Bronchial epithelial cell (primary cell): ENCODE results near the gene HIVEP3. TPM values are rescaled to one million over a fixed set of nuclear protein-coding genes. Genes with fewer than 3 reads are reported as not detected.

Experiments used
- DNase-seq: peaks from one replicate; pipeline ENCODE4 v3.0.0-alpha.2; 2010; ENCODE audit warnings: low read depth
- FAIRE-seq: peaks from 2 replicates; lab custom pipeline; 2011; peaks lifted over from hg19 to GRCh38; lab: Jason Lieb, UNC
- H3K27me3 ChIP-seq: 2 replicates; pipeline ENCODE4 v1.5.1; 2011; ENCODE audit warnings: low read length; ENCODE audit not compliant: control insufficient read depth, insufficient read depth
- H3K36me3 ChIP-seq: 2 replicates; pipeline ENCODE4 v1.5.1; 2011; ENCODE audit warnings: low read length; ENCODE audit not compliant: control insufficient read depth, insufficient read depth
- H3K4me3 ChIP-seq: 2 replicates; pipeline ENCODE4 v1.5.1; 2011; ENCODE audit warnings: mild to moderate bottlenecking, low read depth, low read length, control low read depth
- CTCF ChIP-seq: IDR thresholded peaks from 2 replicates; pipeline ENCODE4 v1.5.1; 2011; ENCODE audit warnings: mild to moderate bottlenecking, moderate library complexity, low read length, control low read depth, inconsistent platforms; ENCODE audit not compliant: insufficient read depth, severe bottlenecking
- total RNA-seq: library from RNA; depleted of rRNA; stranded (reverse); fragments of >200 nt; gene quantifications from 2 replicates; pipeline ENCODE4 v1.2.1, GENCODE V29; 2014

The HIVEP3 gene
- total RNA-seq, 1 donor from 2014 or later = under 0.01 TPM

GRCh38 chr1:41524676-41525675, 393.7 kb downstream of the HIVEP3 start:
- Histone ChIP-seq H3K27me3 (peaks cover 2% of the 10 kb centered on the region), H3K4me3 (no peak overlapping the region), H3K36me3 (no peaks in the 10 kb centered on the region)
- FAIRE-seq (no peak), DNase-seq (no peak)
- no peak for TF ChIP-seq CTCF

- FAIRE-seq = no peak
- DNase-seq = no peak
- no peak overlapping the region for H3K4me3 ChIP-seq
- no peaks in the 10 kb centered on the region for H3K36me3 ChIP-seq
- no peak for TF ChIP-seq CTCF
- peaks cover 2% of the 10 kb centered on the region for H3K27me3 ChIP-seq
Observed at GRCh38 chr1:41523949-41524675, 394.6 kb downstream of the HIVEP3 start.

- Histone ChIP-seq H3K36me3 (no peaks in the 10 kb centered on the region), H3K27me3 (peaks cover 2% of the 10 kb centered on the region), H3K4me3 (no peak overlapping the region)
- FAIRE-seq (no peak), DNase-seq (no peak)
- TF ChIP-seq CTCF = no peak
Observed at GRCh38 chr1:41523071-41523470, 395.7 kb downstream of the HIVEP3 start.

- TF ChIP-seq CTCF = no peak
- H3K36me3 ChIP-seq = no peaks in the 10 kb centered on the region
- H3K4me3 ChIP-seq = no peak overlapping the region
- peaks cover 2% of the 10 kb centered on the region for H3K27me3 ChIP-seq
- DNase-seq = no peak
- no peak for FAIRE-seq
Observed at GRCh38 chr1:41521766-41522165, 397.0 kb downstream of the HIVEP3 start.

- Histone ChIP-seq H3K36me3 (no peaks in the 10 kb centered on the region), H3K4me3 (no peak overlapping the region), H3K27me3 (peaks cover 2% of the 10 kb centered on the region)
- TF ChIP-seq CTCF = no peak
- DNase-seq (no peak), FAIRE-seq (no peak)
Observed at GRCh38 chr1:41520951-41521752, 397.6 kb downstream of the HIVEP3 start.
